HAP-1 (cell line): Measurements from ENCODE around the gene HK1.
"Not testable (repeated sequence)": the region's sequence is repeated elsewhere in the genome, so short reads cannot be mapped to it uniquely, and the experiment has no call there.

Source experiments
- DNase-seq, 2 experiments: peaks; one replicate each; pipeline ENCODE4 v3.0.0-alpha.2; 2016 to 2020; ENCODE audit warnings: low spot score in 2 of 2
- H3K27me3 ChIP-seq: fragments of 250-450 bp; sonication (Bioruptor Pico); 2 replicates; pipeline ENCODE4 v1.5.1; 2020; ENCODE audit warnings: low read depth, mild to moderate bottlenecking, moderate library complexity
- H3K36me3 ChIP-seq: fragments of 250-450 bp; sonication (Bioruptor Pico); replicated peaks from 2 replicates; pipeline ENCODE4 v1.5.1; 2020; ENCODE audit warnings: mild to moderate bottlenecking
- H3K4me1 ChIP-seq: fragments of 250-450 bp; sonication (Bioruptor Pico); 2 replicates; pipeline ENCODE4 v1.5.1; 2020; ENCODE audit warnings: mild to moderate bottlenecking
- H3K4me3 ChIP-seq: fragments of 250-450 bp; sonication (Bioruptor Pico); 2 replicates; pipeline ENCODE4 v1.5.1; 2020; ENCODE audit warnings: mild to moderate bottlenecking, moderate library complexity
- H3K9me3 ChIP-seq: fragments of 250-450 bp; sonication (Bioruptor Pico); 2 replicates; pipeline ENCODE4 v1.5.1; 2020; ENCODE audit warnings: mild to moderate bottlenecking, moderate library complexity
- in situ Hi-C: fragments of 300-500 bp; cut with MboI; formaldehyde crosslinking; loops from 3 replicates; pipeline ENCODE4 v1.14.3; 2020; ENCODE audit warnings: low sequenced_read_pairs, inconsistent platforms, mixed read lengths

HK1 gene

DNA sequence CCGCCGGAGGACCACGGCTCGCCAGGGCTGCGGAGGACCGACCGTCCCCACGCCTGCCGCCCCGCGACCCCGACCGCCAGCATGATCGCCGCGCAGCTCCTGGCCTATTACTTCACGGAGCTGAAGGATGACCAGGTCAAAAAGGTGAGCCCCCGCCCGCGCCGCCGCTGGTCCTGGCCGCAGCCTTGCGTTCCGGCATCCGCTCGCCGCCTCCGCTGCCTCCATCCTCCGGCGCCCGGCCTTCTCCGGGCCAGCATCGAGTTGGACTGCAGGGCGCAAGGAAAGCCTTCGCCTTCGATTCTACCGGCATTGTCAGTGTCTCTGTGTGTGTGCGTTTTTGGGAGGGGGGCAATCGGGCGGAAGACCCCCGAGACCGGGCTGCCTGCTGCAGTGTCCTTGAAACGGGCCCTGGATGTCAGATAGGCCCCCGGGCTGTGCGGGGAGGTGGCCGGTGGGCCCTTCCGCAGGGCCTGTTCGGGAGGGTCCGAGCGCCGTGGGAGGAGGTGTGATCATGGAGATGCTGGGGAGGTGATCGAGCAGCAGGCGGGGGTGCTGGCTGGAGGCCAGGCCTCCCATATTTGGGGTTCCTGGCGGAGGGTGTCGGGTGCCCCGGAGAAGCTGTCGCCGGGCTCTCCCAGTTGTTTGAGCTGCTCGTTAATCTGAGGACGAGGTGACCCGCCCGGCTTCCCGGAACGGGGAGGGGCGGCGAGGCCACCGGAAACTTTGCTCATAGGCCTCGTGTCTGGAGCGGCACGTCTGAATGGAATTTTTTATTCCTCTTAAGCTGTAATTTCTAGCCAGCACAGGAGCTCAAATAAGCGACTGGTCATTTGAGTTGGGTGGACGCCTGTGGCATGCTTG, 40.8 kb downstream of the HK1 start:
- in situ Hi-C loops = no loop called here
- H3K4me1 ChIP-seq = peaks cover 13% of the 10 kb centered on the region
- H3K4me3 ChIP-seq = peak overlapping the region; percentile 86
- H3K9me3 ChIP-seq = no peaks in the 10 kb centered on the region
- H3K27me3 ChIP-seq = no peaks in the 10 kb centered on the region
- DNase-seq = peak in 1 of 2 experiments; percentile 68
- H3K36me3 ChIP-seq = peaks cover 5% of the 10 kb centered on the region; the same call in 1 of the 2 replicates

DNA sequence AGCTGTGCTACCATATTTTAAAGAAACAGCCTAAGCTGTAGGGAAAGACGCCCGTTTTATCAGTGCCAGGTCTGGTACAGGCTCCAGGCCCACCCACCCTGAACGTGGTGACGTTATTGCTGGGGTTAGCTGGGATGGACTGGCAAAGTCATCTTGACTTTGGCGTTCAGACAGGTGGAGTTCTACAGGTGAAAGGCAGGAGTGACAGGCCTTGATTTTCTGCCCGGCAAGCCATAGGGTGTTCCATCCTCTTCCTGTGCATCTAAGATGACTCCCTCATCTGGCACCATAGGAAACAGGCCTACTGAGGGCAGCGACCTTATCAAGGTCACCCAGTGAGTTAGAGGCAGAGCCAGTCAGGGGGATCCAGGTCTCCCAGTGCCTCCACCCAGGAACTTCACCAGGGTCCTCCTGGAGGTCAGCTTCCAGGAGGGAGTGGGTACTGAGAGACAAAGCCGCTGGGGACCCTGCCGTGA, 41.6 kb downstream of the HK1 start:
- H3K4me3 ChIP-seq = peak overlapping the region; percentile 86
- H3K4me1 ChIP-seq = peaks cover 13% of the 10 kb centered on the region
- H3K36me3 ChIP-seq = peaks cover 5% of the 10 kb centered on the region; the same call in 1 of the 2 replicates
- in situ Hi-C loops = no loop called here
- no peaks in the 10 kb centered on the region for H3K9me3 ChIP-seq
- no peaks in the 10 kb centered on the region for H3K27me3 ChIP-seq
- DNase-seq = no peak

DNA sequence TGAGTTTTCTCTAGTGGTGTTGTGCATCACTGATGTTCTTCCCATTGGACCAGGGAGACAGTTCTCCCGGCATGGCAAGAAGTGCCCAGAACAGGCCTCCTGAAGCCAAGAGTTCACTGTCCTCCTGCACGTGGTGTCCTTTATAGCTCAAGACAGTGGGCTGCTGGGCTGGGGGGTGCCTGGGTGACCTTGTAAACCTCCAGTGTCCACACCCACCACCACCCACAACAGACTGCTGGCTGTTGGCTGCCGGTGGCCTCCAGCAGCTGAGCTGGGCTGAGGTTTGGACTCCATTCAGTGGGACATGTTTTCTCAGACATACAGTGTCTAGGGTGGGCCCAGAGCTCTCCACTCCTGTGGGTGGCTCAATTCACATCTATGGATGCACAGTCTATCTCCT, 42.2 kb downstream of the HK1 start:
- peaks cover 13% of the 10 kb centered on the region for H3K4me1 ChIP-seq
- peaks cover 5% of the 10 kb centered on the region; the same call in 1 of the 2 replicates for H3K36me3 ChIP-seq
- no peak for DNase-seq
- no peaks in the 10 kb centered on the region for H3K9me3 ChIP-seq
- H3K27me3 ChIP-seq = no peaks in the 10 kb centered on the region
- no peak overlapping the region for H3K4me3 ChIP-seq
- in situ Hi-C loops = no loop called here

DNA sequence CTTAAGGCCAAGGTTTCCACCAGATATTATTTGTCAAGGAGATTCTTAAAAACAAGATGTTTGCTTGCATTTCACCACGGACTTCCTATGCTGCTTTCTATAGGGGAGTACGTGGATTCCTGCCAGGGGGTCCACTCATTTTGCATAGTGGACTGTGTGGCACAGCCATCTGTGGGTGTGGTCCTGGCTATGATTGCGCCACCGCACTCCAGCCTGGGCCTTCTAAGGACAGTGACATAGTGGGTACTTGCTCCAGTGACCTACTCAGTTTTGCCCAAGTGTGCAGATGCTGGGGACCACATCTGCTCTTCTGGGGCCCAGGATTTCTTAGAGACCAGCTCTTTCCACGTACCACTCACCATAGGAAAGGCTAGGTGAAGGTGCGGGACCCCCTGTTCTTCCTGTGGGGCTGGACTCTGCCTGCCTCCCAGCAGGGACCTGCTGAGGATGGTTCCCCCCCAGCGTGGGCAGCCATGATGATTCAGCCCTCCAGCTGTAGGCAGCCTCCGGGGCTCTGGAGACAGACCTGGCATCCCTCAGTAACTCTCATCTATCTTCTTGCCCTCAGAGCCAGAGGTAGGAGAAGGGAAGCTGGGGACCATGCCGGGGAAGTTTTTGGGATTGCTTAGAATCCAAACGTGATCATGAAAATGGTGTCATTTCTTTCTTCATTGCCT, 42.9 kb downstream of the HK1 start:
- Histone ChIP-seq H3K4me3 (no peak overlapping the region), H3K27me3 (no peaks in the 10 kb centered on the region), H3K4me1 (peaks cover 13% of the 10 kb centered on the region), H3K36me3 (peaks cover 5% of the 10 kb centered on the region; the same call in 1 of the 2 replicates), H3K9me3 (no peaks in the 10 kb centered on the region)
- DNase-seq = no peak
- in situ Hi-C loops = no loop called here

DNA sequence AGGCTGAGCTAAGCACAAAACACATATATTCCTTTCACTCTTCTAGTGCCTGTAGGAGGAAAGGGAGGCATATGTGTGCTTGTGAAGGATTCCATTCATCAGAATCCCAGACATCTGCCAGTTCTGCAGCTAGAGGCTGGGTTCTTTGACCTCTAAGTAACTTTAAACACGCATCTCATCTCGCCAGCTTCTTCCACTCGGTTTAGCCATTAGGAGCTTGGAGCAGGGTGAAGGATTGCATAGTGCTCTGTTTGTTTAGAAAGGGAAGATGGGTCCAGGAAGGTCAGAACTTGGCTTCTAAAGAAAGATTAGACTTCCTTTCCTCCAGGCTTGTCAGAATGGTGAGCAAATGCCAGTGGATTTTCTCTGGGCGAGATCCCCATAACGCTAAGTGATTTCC, 43.6 kb downstream of the HK1 start:
- Histone ChIP-seq H3K4me3 (no peak overlapping the region), H3K9me3 (no peaks in the 10 kb centered on the region), H3K27me3 (no peaks in the 10 kb centered on the region), H3K4me1 (peaks cover 13% of the 10 kb centered on the region), H3K36me3 (peaks cover 5% of the 10 kb centered on the region; the same call in 1 of the 2 replicates)
- in situ Hi-C loops = no loop called here
- DNase-seq = no peak

DNA sequence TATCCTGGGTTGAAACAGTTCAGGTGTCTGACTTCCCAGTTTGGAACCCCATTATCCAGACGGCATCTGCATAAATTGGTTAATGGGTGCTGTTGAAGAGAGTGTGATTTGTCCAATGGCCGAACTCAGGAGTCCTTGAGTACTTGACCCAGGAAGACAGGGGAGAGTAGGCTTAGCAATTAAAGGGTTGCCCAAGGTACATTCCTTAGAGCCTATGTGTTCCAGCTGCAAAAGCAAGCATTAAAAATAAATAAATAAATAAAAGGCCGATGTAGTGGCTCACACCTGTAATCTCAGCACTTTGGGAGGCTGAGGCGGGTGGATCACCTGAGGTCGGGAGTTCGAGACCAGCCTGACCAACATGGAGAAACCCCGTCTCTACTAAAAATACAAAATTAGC, 44.0 kb downstream of the HK1 start:
- H3K36me3 ChIP-seq, H3K4me3 ChIP-seq, H3K9me3 ChIP-seq, H3K27me3 ChIP-seq, in situ Hi-C loops, DNase-seq: not testable (repeated sequence)
- H3K4me1 ChIP-seq = peaks cover 13% of the 10 kb centered on the region

DNA sequence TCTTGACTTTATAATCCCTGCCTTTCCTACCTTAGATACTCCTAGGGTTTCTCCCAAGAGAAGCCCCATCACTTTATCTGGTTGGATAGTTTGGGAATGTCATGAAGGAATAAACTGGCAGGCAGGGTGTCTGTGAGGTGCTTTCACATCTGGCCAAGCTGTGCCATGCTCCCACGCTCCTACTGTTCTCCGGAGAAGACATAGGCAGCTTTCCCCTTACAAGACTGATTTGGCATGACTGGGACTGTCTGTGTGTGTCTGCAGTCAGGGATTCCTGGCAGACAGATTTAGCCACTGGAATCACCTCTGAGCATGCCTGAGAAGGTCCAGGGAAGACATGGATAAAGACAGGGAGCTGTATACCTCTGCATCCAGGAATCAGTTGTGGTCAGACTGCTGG, 45.3 kb downstream of the HK1 start:
- peaks cover 8% of the 10 kb centered on the region for H3K4me1 ChIP-seq
- peaks cover 5% of the 10 kb centered on the region; the same call in 1 of the 2 replicates for H3K36me3 ChIP-seq
- no peaks in the 10 kb centered on the region for H3K9me3 ChIP-seq
- in situ Hi-C loops = no loop called here
- no peak for DNase-seq
- no peak overlapping the region for H3K4me3 ChIP-seq
- H3K27me3 ChIP-seq = no peaks in the 10 kb centered on the region

DNA sequence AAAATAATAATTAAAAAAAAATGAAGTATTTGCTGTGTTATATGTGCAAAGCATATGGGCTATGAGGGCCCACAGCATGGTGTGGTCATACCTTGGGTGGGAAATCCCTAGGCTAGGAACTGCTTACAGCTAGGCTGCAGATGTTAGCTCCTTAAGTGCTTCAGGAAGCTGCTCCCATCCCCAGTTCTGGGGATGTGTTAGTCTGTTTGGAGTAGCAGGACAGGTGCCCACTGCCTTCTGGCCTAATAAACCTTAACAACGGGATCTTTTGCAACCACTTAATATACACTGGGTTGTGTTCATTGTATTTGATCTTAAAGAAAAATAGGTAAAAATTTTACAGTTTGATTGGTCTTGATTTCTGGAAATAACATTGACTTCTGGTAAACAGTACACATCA, 46.3 kb downstream of the HK1 start:
- H3K4me1 ChIP-seq = peaks cover 7% of the 10 kb centered on the region
- no peak for DNase-seq
- no peak overlapping the region for H3K4me3 ChIP-seq
- no peaks in the 10 kb centered on the region for H3K36me3 ChIP-seq
- no peaks in the 10 kb centered on the region for H3K9me3 ChIP-seq
- in situ Hi-C loops = no loop called here
- no peaks in the 10 kb centered on the region for H3K27me3 ChIP-seq

DNA sequence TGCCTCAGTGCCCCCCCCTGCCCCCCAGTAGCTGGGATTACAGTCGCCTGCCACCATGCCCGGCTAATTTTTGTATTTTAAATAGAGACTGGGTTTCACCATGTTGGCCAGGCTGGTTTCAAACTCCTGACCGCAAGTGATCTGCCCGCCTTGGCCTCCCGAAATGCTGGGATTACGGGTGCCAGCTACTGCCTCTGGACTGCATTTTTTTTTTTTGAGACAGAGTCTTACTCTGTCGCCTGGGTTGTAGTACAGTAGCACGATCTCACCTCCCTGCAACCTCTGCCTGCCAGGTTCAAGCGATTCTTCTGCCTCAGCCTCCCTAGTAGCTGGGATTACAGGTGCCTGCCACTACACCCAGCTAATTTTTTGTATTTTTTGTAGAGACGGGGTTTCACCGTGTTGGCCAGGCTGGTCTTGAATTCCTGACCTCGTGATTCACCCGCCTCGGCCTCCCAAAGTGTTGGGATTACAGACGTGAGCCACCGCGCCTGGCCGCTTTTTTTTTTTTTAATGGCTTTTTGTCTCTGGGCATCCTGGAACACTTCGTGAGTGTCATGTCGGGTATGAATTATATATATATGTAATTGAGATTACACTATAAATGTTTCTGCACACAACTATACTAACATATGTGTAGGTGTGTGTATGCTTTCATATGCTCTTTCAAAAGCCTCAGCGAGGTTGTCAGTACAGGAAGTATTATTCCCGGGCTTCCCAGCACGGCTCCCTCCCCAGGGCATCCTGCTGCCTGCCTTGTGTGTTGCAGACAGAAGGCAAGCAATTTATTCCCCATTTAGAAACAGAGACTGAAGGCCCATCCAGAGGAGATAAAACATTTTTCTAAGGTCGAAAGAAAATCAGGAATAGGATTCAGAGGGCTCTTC, 47.6 kb downstream of the HK1 start:
- in situ Hi-C loops, H3K4me1 ChIP-seq, H3K27me3 ChIP-seq, H3K9me3 ChIP-seq, H3K4me3 ChIP-seq, DNase-seq, H3K36me3 ChIP-seq: not testable (repeated sequence)

DNA sequence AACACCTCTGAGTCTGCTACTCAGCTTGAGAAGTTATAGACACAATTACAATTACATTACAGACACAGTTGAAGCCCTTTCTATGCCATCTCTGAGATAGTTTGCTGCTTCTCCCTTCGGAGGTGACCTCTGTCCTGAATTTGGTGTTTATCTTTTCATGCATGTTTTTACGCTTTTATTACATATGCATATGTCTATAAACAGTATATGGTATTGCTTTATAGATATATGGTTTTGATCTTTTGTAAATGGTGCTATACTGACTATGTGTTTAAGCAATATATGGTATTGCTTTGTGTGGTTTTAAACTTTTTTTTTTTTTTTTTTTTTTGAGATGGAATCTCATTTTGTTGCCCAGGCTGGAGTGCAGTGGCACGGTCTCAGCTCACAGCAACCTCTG, 48.4 kb downstream of the HK1 start:
- Histone ChIP-seq H3K4me3 (no peak overlapping the region), H3K4me1 (no peaks in the 10 kb centered on the region), H3K36me3 (no peaks in the 10 kb centered on the region; the same call in 1 of the 2 replicates), H3K27me3 (no peaks in the 10 kb centered on the region), H3K9me3 (no peaks in the 10 kb centered on the region)
- in situ Hi-C loops = no loop called here
- DNase-seq = no peak

DNA sequence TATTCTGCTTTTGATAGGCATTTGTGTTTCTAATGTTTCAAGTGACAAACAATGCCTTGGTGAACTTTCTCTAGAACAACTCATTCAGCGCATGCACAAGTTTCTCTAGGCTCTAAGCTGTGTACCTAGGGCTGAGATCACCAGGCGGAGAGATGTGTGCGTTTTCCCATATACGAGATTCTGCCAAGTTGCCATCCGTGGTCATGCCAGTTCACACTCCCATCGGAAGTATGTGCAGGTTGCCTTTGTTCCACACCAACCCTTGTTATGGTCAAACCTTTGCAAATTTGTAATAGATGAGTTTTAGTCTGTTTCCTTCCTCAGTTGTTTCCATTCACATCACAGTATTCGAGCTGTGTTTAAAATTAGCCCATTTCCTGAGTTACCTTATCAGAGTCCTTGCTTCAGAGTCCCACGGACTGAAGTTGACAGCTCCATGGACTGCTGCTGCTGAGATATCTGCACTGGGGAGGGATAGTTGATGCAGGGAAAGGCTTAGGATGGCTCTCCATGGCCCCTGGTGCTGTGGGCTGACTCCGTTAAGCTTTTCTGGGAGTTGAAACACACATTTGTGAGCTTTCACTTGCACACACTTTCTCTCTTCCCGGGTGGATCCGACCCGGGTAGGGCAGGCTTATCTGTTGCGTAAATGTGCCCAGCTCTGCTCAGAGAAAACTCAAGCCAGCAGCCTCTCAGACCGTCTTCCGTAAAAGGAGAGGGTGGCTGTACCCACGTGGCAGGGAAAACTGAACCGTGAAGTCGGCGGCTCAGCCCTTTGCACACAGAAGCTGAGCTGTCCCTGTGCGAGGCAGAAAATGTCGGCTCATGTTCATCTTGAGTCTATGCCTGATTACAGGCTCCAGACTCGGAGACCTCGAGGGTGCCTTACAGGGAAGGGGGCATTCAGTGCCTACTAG, 49.4 kb downstream of the HK1 start:
- no peaks in the 10 kb centered on the region for H3K4me1 ChIP-seq
- in situ Hi-C loops = no loop called here
- no peaks in the 10 kb centered on the region; the same call in 1 of the 2 replicates for H3K36me3 ChIP-seq
- H3K9me3 ChIP-seq = no peaks in the 10 kb centered on the region
- no peak overlapping the region for H3K4me3 ChIP-seq
- no peak for DNase-seq
- no peaks in the 10 kb centered on the region for H3K27me3 ChIP-seq

DNA sequence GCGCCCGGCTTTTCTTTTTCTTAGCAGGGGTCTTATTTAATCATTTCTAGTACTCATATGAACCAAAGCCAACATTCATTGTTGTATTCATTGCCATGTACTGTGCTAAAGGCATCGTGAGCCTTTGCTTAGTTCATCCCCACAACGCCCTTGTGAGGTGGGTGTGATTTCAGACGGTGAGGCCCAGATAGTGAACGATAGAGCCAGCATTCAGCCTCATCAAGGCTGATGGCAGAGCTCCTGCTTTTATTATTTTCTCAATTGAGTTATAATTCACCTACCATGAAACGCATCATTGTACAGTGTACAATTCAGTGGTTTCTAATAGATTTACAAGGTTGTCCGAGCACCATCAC, 50.1 kb downstream of the HK1 start:
- Histone ChIP-seq H3K36me3 (no peaks in the 10 kb centered on the region; the same call in 1 of the 2 replicates), H3K4me1 (no peaks in the 10 kb centered on the region), H3K9me3 (no peaks in the 10 kb centered on the region), H3K4me3 (no peak overlapping the region), H3K27me3 (no peaks in the 10 kb centered on the region)
- no peak for DNase-seq
- in situ Hi-C loops = no loop called here

DNA sequence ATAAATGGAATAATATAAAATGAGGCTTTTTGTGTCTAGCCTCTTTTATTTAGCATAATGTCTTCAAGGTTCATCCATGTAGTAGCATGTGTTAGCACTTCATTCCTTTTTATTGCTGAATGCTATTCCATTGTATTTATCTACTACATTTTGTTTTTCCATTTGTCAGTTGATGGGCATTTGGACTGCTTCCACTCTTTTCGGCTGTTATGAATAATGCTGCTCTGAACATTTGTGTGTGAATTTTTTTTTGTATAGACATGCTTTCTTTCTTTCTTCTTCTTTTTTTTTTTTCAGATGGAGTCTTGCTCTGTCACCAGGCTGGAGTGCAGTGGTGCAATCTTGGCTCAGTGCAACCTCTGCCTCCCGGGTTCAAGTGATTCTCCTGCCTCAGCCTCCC, 50.6 kb downstream of the HK1 start:
- H3K4me3 ChIP-seq, H3K36me3 ChIP-seq, H3K4me1 ChIP-seq, H3K9me3 ChIP-seq, H3K27me3 ChIP-seq, DNase-seq, in situ Hi-C loops: not testable (repeated sequence)
